HT-29 (cell line): ENCODE measurements around the gene TADA2B. TPM values are rescaled to one million over a fixed set of nuclear protein-coding genes. Genes with fewer than 3 reads are reported as not detected.

Experiments
- DNase-seq: peaks from one replicate; pipeline ENCODE4 v3.0.0-alpha.2; 2015; ENCODE audit warnings: low spot score
- total RNA-seq: library from RNA; depleted of rRNA; stranded (reverse); fragments of >200 nt; shearing (Covaris generic); gene quantifications from 2 replicates; pipeline ENCODE4 v1.2.3, GENCODE V29; 2014

TADA2B gene
- total RNA-seq, 1 experiment from 2014 or later = 13.1 TPM

GRCh38 chr4:7017446-7018048 lies 25.6 kb upstream of the TADA2B start:
- no peak for DNase-seq

GRCh38 chr4:7018281-7018680 lies 24.9 kb upstream of the TADA2B start:
- no peak for DNase-seq

- DNase-seq = no peak
Observed at GRCh38 chr4:7019367-7019766, 23.8 kb upstream of the TADA2B start.

GRCh38 chr4:7020290-7020689 lies 22.9 kb upstream of the TADA2B start:
- DNase-seq = no peak

DNA sequence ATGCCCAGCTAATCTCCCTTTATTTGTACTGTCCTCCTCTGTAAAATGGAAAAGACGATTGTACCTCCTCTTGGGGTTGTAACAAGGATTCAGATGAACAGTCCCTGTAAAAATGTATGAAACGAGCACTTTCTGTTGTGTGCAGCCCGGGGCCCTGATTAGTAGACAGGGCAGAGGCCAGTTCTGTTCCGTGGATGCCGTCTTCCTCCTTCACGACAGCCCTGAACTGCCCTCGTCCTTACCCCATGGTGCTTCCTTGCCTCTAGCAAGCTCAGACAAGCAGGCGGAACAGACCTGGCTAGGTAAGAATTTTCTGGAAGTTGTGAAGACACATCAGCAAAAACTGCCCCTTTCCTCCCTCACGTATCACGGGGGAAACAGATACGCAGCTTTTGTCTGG lies 22.3 kb upstream of the TADA2B start:
- no peak for DNase-seq

DNA sequence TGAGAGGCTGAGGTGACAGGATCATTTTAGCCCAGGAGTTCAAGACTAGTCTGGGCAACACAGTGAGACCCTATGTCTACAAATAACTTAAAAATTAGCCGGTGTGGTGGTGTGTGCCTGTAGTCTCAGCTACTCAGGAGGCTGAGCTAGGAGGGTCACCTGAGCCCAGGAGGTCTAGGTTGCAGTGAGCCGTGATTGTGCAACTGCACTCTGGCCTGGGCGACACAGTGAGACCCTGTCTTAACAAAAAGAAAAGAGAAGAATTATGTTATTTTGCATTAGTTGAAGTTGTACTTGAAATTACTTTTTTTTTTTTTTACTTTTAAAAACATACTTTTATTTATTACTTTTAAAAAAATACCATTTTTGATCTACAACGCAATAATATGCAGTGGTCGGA lies 21.8 kb upstream of the TADA2B start:
- no peak for DNase-seq

GRCh38 chr4:7021930-7022664 lies 21.1 kb upstream of the TADA2B start:
- DNase-seq = no peak

DNA sequence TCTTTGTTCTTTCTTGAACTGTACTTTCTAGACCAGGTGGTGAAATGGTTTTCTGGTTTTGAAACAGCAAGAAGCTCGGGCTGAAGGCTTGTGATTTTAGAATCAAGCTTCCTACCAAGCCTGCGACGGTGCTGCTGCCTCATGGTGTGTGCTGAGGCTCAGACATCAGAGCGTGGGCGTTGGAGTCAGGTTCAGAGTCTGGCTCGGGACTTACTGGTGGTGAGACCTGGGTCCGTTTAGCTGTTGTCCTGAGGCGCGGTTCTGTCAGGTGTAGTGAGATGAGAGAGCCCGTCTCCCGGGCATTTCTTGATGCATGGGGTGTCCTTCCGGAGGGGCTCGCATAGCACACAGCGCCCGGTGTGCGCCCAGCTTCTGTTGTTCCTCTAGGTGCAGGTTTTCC lies 19.7 kb upstream of the TADA2B start:
- no peak for DNase-seq

DNA sequence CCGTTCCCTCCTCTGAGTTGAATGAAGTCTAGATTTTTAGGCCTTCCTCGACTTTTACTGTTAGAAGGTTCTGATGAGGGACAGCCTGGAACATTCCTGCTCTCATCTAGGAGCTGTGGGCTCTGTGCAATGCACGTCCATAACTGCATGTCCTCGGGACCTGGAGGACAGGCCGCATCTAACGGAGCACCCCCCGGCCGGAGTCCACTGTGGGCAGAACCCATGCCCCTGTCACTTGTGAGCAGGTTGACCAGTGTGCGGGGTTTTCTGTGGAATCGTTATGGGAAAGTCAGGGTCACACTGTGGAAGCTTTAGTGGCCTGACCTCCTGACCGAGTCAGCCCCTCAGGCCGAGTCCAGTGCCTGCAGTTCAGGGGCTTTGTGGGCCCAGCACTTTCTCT lies 19.3 kb upstream of the TADA2B start:
- DNase-seq = no peak

DNA sequence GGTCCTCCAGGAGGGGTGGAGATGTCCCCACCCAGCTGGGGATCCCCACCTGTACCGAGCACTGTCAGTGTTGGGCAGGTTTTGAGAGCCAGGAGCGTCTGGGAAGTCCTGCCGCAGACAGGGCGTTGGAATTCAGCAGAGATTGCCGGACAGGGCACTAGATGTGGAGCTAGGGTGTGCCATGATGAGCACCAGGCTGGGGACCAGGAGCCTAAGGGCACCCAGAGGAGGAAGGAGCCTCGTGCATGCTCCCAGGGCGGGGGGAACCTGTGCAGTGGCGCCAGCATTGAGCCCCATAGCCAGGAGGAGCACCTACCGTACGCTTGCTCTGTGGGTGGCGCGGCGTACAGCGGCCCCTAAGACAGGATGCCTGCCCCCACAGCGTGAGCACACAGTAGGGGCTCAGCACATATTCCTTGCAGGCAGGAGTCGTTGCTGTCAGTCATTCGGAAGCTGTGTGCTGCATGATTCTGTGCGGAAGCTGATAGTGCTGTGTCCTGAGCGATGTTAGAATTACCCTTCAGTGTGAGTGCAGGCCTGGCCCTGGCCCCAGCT lies 18.8 kb upstream of the TADA2B start:
- no peak for DNase-seq

DNA sequence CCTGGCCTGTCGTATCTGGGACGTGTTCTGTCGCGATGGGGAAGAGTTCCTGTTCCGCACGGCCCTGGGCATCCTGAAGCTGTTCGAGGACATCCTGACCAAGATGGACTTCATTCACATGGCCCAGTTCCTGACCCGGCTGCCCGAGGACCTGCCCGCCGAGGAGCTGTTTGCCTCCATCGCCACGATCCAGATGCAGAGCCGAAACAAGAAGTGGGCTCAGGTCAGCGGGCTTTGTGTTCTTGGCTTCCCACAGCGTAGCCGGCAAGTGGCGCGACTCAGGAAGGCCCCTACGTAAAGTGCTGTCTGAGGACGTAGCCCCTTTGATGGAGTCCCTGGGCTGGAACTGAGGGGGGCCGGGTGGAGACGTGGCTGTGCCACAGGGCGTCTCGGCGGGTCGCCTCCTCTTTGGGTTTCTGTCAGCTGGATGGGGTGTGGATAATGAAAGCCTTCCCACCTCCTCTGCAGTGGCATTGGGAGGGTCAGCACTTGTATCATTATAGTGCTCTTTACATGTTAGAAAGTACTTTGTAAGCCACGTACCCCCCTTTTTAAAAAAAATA lies 18.1 kb upstream of the TADA2B start:
- no peak for DNase-seq

DNA sequence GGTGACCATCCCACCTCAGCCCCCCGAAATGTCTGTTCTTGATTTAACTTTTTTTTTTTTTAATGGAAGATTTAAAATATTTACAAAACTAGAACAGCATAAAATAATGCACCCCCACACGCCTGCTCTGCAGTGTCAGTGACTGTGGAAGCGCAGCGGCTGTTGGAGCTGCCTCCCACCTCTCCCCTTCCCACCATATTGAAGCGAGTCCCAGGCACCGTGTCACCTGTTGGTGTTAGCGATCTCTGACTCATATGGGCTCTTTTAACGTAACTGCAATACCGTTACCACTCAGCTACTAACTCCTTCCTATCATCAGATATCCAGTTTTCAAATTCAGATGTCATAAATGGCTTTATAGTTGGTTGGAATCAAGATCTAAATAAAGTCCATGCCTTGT lies 17.1 kb upstream of the TADA2B start:
- DNase-seq = no peak

GRCh38 chr4:7027284-7027683 lies 15.9 kb upstream of the TADA2B start:
- no peak for DNase-seq

DNA sequence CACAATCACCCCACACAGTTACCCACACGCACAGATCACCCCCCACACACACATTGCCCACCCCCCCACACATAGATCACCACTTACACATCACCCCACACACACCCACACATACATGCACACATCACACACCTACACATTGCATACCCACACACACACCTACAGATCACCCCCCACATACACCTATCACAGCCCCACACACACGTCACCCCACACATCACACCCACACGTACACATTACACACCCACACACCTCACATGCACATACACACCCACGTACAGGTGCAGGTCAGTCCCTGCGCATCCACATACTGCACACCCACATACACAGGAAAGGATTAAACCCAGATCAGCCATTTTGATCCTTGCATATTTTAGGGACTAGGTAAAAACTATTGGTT lies 15.3 kb upstream of the TADA2B start:
- no peak for DNase-seq

DNA sequence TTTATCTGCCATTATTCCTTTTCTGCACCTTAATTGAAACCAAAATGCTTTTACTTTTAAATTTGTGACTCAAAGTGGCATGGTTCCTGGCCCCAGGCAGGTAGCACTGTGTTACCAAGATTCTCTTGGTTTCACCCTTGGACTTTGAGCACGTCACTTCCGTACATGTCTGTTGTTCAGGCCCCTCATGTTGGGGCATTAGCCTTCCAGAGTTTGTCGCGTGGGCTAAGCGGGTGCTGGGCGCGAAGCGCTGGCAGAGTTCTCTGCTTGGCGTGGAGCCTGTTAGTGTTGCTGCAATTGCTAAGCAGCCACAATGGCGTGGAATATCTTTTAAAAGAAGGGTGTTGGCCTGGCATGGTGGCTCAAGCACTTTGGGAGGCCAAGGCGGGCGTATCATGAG lies 14.0 kb upstream of the TADA2B start:
- DNase-seq = no peak

DNA sequence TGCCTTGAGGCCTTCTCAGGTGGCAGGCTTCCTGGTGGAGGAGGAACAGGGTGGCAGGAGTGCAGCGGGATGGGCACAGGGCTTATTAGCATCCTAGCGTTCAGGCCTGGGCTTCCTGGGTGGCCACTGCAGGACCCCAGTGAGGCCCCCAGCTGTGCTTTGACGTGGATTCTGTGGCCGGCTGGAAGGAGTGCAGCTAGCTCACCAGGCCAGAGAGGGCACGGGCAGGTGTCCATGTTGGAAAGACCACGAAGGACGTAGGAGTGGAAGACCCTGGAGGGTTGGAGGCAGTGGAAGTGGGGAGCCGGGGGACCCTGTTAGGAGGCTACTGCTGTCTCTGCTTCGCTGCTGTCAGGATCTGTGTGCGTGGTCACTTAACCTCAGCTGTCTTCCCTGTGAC lies 13.3 kb upstream of the TADA2B start:
- no peak for DNase-seq

GRCh38 chr4:7030856-7031255 lies 12.3 kb upstream of the TADA2B start:
- no peak for DNase-seq

GRCh38 chr4:7031558-7032449 lies 11.4 kb upstream of the TADA2B start:
- no peak for DNase-seq

DNA sequence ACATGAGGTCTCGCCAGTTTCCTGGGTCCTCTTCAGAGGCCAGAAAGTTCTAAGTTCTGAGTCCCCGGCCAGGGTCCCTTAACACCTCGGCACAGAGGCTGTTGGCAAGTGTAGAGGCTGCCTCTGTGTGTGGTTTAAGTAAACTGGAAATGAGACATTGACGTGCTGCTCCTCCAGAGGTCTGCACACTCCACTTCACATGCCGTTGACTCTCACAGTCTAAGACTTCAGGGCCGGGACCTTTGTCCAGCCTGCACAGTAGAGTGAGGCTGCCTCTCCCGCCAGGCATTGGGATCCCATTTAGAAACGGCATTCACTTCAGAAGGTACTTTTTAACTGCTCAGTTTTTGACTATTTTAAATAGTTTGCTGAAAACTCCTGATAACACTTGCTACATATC lies 10.6 kb upstream of the TADA2B start:
- DNase-seq = no peak

DNA sequence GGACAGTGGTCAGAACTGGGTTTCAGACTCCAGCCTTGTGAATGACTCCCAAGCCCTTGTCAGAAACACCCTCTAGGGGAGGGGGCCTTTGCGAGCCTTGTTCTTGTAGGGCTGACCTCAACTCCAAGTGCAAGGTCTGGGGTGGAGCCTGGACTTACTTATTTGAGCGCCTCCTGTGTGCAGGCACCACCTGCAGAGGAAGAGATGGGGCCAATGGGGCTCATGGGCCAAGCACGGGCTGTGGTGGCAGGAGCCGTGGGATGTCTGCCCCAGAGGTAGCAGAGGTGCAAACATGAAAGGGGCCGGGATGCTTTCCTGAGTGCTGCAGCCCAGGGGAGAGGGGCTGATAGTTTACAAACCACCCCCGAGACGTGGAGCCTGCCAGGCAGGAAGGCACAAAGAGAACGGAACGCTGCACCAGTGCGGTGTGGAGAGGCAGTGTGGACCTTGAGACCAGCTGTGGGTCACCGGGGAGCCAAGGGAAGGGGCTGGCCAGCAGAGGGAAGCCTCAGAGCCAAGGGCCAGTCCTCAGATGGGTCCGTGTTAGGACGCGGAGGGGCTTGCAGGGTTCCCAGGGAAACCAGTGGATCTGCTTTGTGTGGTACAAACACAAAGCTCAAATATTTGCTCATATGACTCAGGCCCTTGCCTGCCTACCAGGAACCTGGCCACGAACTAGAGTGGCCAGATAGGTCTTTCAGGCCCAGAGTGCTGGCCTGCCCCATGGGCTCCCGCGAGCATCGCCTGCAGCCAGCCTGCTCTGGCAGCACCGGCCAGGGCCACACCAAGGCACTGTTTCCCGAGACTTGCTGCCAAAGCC lies 8.7 kb upstream of the TADA2B start:
- peak; percentile 73 for DNase-seq

DNA sequence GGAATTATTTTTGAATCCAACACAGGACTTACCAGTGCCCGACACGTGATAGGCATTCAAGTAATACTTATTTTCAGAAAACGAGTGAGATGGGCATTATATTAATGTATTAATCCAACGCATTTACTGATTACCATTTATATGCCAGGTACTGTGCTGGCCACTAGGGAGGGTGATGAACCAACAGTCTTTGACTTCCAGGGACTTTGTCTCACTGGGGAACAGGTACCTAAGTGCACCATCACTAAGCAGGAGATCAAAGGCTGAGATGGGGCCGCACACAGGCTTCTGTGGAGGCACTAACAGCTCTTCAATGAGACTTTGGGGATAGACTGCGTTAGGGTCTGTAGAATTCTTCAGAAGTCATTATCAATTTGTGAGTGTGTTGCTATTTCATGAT lies 5.7 kb upstream of the TADA2B start:
- peak; percentile 40 for DNase-seq
